GM18867 (cell line): ENCODE measurements around the gene SLC25A14.

Experiments used
- ATAC-seq: cut with Tn5 transposase; IDR thresholded peaks from one replicate; pipeline ENCODE4 v1.9.1; 2021; ENCODE audit warnings: mild to moderate bottlenecking, moderate library complexity; ENCODE audit not compliant: unreplicated experiment

The SLC25A14 gene

GRCh38 chrX:130378024-130378669 lies 38.4 kb downstream of the SLC25A14 start:
- ATAC-seq = no peak

GRCh38 chrX:130385520-130385919 lies 45.8 kb downstream of the SLC25A14 start, which contains the start of gene GPR119:
Gene GPR119, minus strand, starts transcription at chrX:130385674. Its CDS starts 227 bp downstream, at chrX:130385447.
- no peak for ATAC-seq

GRCh38 chrX:130386408-130386808 lies 46.7 kb downstream of the SLC25A14 start:
- no peak for ATAC-seq

- ATAC-seq = no peak
Observed at GRCh38 chrX:130393451-130394074, 53.8 kb downstream of the SLC25A14 start.

- no peak for ATAC-seq
Observed at GRCh38 chrX:130395341-130395740, 55.6 kb downstream of the SLC25A14 start.

GRCh38 chrX:130401415-130402207 lies 61.9 kb downstream of the SLC25A14 start, which contains the start of gene RBMX2:
Gene RBMX2, plus strand, starts transcription at chrX:130401987. Its CDS starts 46 bp downstream, at chrX:130402033.
- ATAC-seq = peak; percentile 96

- ATAC-seq = no peak
Observed at GRCh38 chrX:130402208-130402684, 62.5 kb downstream of the SLC25A14 start.

GRCh38 chrX:130413415-130413814 lies 73.7 kb downstream of the SLC25A14 start:
- ATAC-seq = no peak

GRCh38 chrX:130414800-130415199 lies 75.1 kb downstream of the SLC25A14 start:
- no peak for ATAC-seq

- no peak for ATAC-seq
Observed at GRCh38 chrX:130415201-130415600, 75.5 kb downstream of the SLC25A14 start.

GRCh38 chrX:130416785-130417184 lies 77.1 kb downstream of the SLC25A14 start:
- ATAC-seq = no peak

GRCh38 chrX:130418066-130418465 lies 78.3 kb downstream of the SLC25A14 start:
- ATAC-seq = no peak

GRCh38 chrX:130418740-130419139 lies 79.0 kb downstream of the SLC25A14 start:
- ATAC-seq = no peak

GRCh38 chrX:130419263-130419662 lies 79.5 kb downstream of the SLC25A14 start:
- peak; percentile 49 for ATAC-seq
